Hepatocyte (in vitro differentiated cells): ENCODE measurements around the gene ZCCHC7. TPM values are rescaled to one million over a fixed set of nuclear protein-coding genes. Genes with fewer than 3 reads are reported as not detected.
"Not testable (repeated sequence)": the region's sequence is repeated elsewhere in the genome, so short reads cannot be mapped to it uniquely, and the experiment has no call there.

Experiments used
- DNase-seq: peaks from one replicate; pipeline ENCODE4 v3.0.0-alpha.2; 2016; ENCODE audit warnings: low spot score
- H2AFZ ChIP-seq: fragments of 200-600 bp; sonication (generic); 2 replicates; pipeline ENCODE4 v1.6.0; 2016; ENCODE audit warnings: antibody characterized with exemption, mild to moderate bottlenecking
- H3K27ac ChIP-seq: fragments of 200-600 bp; sonication (generic); 2 replicates; pipeline ENCODE4 v1.5.1; 2016; ENCODE audit warnings: mild to moderate bottlenecking
- H3K27me3 ChIP-seq: fragments of 200-600 bp; sonication (generic); 2 replicates; pipeline ENCODE4 v1.6.1; 2016
- H3K36me3 ChIP-seq: fragments of 200-600 bp; sonication (generic); replicated peaks from 2 replicates; pipeline ENCODE4 v1.5.1; 2016; ENCODE audit warnings: low read depth; ENCODE audit not compliant: insufficient read depth
- H3K4me1 ChIP-seq: fragments of 200-600 bp; sonication (generic); 2 replicates; pipeline ENCODE4 v1.5.1; 2016; ENCODE audit warnings: mild to moderate bottlenecking, moderate library complexity; ENCODE audit not compliant: insufficient read depth
- H3K4me2 ChIP-seq: fragments of 200-600 bp; sonication (generic); 2 replicates; pipeline ENCODE4 v1.6.0; 2016
- H3K4me3 ChIP-seq: fragments of 200-600 bp; sonication (generic); 2 replicates; pipeline ENCODE4 v1.5.1; 2016; ENCODE audit warnings: mild to moderate bottlenecking
- H3K79me2 ChIP-seq: fragments of 200-600 bp; sonication (generic); 2 replicates; pipeline ENCODE4 v1.6.0; 2017; ENCODE audit warnings: mild to moderate bottlenecking
- H3K9me2 ChIP-seq: fragments of 200-600 bp; sonication (generic); replicated peaks from 2 replicates; pipeline ENCODE4 v1.6.0; 2017; ENCODE audit warnings: mild to moderate bottlenecking; ENCODE audit not compliant: insufficient read depth
- H3K9me3 ChIP-seq: fragments of 200-600 bp; sonication (generic); 2 replicates; pipeline ENCODE4 v1.5.1; 2016; ENCODE audit warnings: low read depth, mild to moderate bottlenecking
- H4K20me1 ChIP-seq: fragments of 200-600 bp; sonication (generic); 2 replicates; pipeline ENCODE4 v1.6.0; 2016; ENCODE audit warnings: mild to moderate bottlenecking; ENCODE audit not compliant: insufficient read depth, poor library complexity, severe bottlenecking
- CTCF ChIP-seq: fragments of 200-600 bp; sonication (generic); IDR thresholded peaks from 2 replicates; pipeline ENCODE4 v1.5.1; 2016; ENCODE audit warnings: antibody characterized with exemption, mild to moderate bottlenecking; ENCODE audit not compliant: poor library complexity
- EZH2 ChIP-seq: fragments of 200-600 bp; sonication (generic); IDR thresholded peaks from 2 replicates; pipeline ENCODE4 v1.6.1; 2016; ENCODE audit warnings: antibody characterized with exemption, mild to moderate bottlenecking, borderline replicate concordance
- EZH2phosphoT487 ChIP-seq: fragments of 200-600 bp; sonication (generic); IDR thresholded peaks from one replicate; pipeline ENCODE4 v1.6.1; 2018; ENCODE audit warnings: antibody characterized with exemption, mild to moderate bottlenecking, low read depth, moderate library complexity; ENCODE audit not compliant: unreplicated experiment, severe bottlenecking
- WGBS: methylation state at CpG from one replicate; pipeline ENCODE4 v1.1.6; 2016; ENCODE audit warnings: low lambda C conversion rate; ENCODE audit errors: missing lambda C conversion rate; 5-methylcytosine and 5-hydroxymethylcytosine counted together
- polyA plus RNA-seq: library from polyadenylated mRNA; unstranded; fragments of >200 nt; fragmentation: Nextera tagmentation; extraction: Ambion mirVana; gene quantifications from 2 replicates; pipeline ENCODE4 v1.2.1, GENCODE V29; 2016
- total RNA-seq: library from RNA; depleted of rRNA; stranded (reverse); fragments of >200 nt; gene quantifications from 2 replicates; pipeline ENCODE4 v1.2.3, GENCODE V29; 2014

ZCCHC7 gene
- total and polyA plus RNA-seq, 2 experiments from 2014 or later = 12.3 to 14.6 TPM

- Histone ChIP-seq H3K4me2 (no peak overlapping the region), H3K27ac (no peak overlapping the region), H3K4me1 (no peaks in the 10 kb centered on the region), H3K27me3 (no peaks in the 10 kb centered on the region), H3K79me2 (no peaks in the 10 kb centered on the region), H3K4me3 (no peak overlapping the region), H3K9me2 (no peaks in the 10 kb centered on the region), H2AFZ (no peak overlapping the region), H4K20me1 (no peaks in the 10 kb centered on the region), H3K36me3 (no peaks in the 10 kb centered on the region), H3K9me3 (no peaks in the 10 kb centered on the region)
- 83% methylated on average over 3 of the region's 3 CpGs for WGBS
- TF ChIP-seq EZH2 (no peak), EZH2phosphoT487 (no peak), CTCF (no peak)
- DNase-seq = no peak
Observed at GRCh38 chr9:37107701-37108100, 12.7 kb upstream of the ZCCHC7 start.

- H3K79me2 ChIP-seq, H3K4me2 ChIP-seq, DNase-seq, H2AFZ ChIP-seq, H3K27me3 ChIP-seq, H3K27ac ChIP-seq, H3K9me3 ChIP-seq, H3K4me1 ChIP-seq, H4K20me1 ChIP-seq, H3K4me3 ChIP-seq, H3K36me3 ChIP-seq, H3K9me2 ChIP-seq: not testable (repeated sequence)
- WGBS = 94% methylated on average over 4 of the region's 4 CpGs
Observed at GRCh38 chr9:37114442-37114841, 5.9 kb upstream of the ZCCHC7 start.

- H3K4me3 ChIP-seq = no peak overlapping the region
- H3K4me2 ChIP-seq = no peak overlapping the region
- H3K27ac ChIP-seq = no peak overlapping the region
- H4K20me1 ChIP-seq = peaks cover 7% of the 10 kb centered on the region
- H3K79me2 ChIP-seq = peaks cover 17% of the 10 kb centered on the region
- TF ChIP-seq EZH2 (no peak), CTCF (no peak), EZH2phosphoT487 (no peak)
- no peak for DNase-seq
- H2AFZ ChIP-seq = no peak overlapping the region
- H3K4me1 ChIP-seq = peaks cover 4% of the 10 kb centered on the region
- no peaks in the 10 kb centered on the region for H3K9me3 ChIP-seq
- 96% methylated on average over 3 of the region's 3 CpGs for WGBS
- peaks cover 2% of the 10 kb centered on the region for H3K27me3 ChIP-seq
- no peaks in the 10 kb centered on the region for H3K36me3 ChIP-seq
- no peaks in the 10 kb centered on the region for H3K9me2 ChIP-seq
Observed at GRCh38 chr9:37117956-37118355, 2.4 kb upstream of the ZCCHC7 start.

GRCh38 chr9:37119360-37119759 lies 1.0 kb upstream of the ZCCHC7 start:
- H3K9me3 ChIP-seq = no peaks in the 10 kb centered on the region
- WGBS = 97% methylated on average over 9 of the region's 9 CpGs
- peaks cover 7% of the 10 kb centered on the region for H4K20me1 ChIP-seq
- peaks cover 4% of the 10 kb centered on the region for H3K4me1 ChIP-seq
- H3K27me3 ChIP-seq = no peaks in the 10 kb centered on the region
- H3K4me3 ChIP-seq = peak overlapping the region; percentile 6
- peak overlapping the region; percentile 94 for H3K27ac ChIP-seq
- TF ChIP-seq EZH2 (no peak), CTCF (no peak), EZH2phosphoT487 (no peak)
- H3K79me2 ChIP-seq = peaks cover 31% of the 10 kb centered on the region
- peak overlapping the region; percentile 74 for H2AFZ ChIP-seq
- no peaks in the 10 kb centered on the region for H3K36me3 ChIP-seq
- no peaks in the 10 kb centered on the region for H3K9me2 ChIP-seq
- no peak for DNase-seq
- peak overlapping the region; percentile 70 for H3K4me2 ChIP-seq

- H3K79me2 ChIP-seq = peaks cover 46% of the 10 kb centered on the region
- 1% methylated on average over 23 of the region's 23 CpGs for WGBS
- H3K36me3 ChIP-seq = not testable (repeated sequence)
Observed at GRCh38 chr9:37120843-37121335, 515 bp downstream of the ZCCHC7 start.

More at GRCh38 chr9:37120843-37121335, 515 bp downstream of the ZCCHC7 start:
- DNase-seq, H3K9me2 ChIP-seq, H3K27me3 ChIP-seq, H4K20me1 ChIP-seq, H3K9me3 ChIP-seq, H3K4me1 ChIP-seq: not testable (repeated sequence)
- peak overlapping the region; percentile 70 for H3K4me3 ChIP-seq
- H2AFZ ChIP-seq = peak overlapping the region; percentile 91
- peak overlapping the region; percentile 94 for H3K27ac ChIP-seq
- peak overlapping the region; percentile 95 for H3K4me2 ChIP-seq
